K562 (cell line): Measurements from ENCODE around the gene TMSB4X. TPM values are rescaled to one million over a fixed set of nuclear protein-coding genes. Genes with fewer than 3 reads are reported as not detected.

Experiments
- ATAC-seq: fragments of 200-7000 bp; cut with Tn5 transposase; 3 replicates; pipeline ENCODE4 v1.9.1; 2020; ENCODE audit warnings: moderate library complexity
- BruUV-seq: library from RNA; stranded (reverse); fragments of 400-500 nt; replicated peaks from 2 replicates; lab custom pipeline; 2021; lab: Mats Ljungman, UMichigan
- CTCF ChIA-PET: fragments of 300-600 bp; formaldehyde crosslinking; extraction: SDS; loops from one replicate; lab custom pipeline; 2021; ENCODE audit warnings: low intra/inter-chr PET ratio; lab: Yijun Ruan, JAX
- POLR2A ChIA-PET: fragments of 300-600, 350-650 bp; sonication (Branson Sonifier 250); formaldehyde crosslinking; extraction: SDS; loops from one replicate; lab custom pipeline; 2021; ENCODE audit warnings: antibody characterized with exemption, inconsistent platforms; lab: Yijun Ruan, JAX
- DNase-seq, 4 experiments: peaks; one replicate each; pipeline versions ENCODE4 v3.0.0 to v3.0.0-alpha.2; 2011 to 2018; ENCODE audit warnings: low spot score in 3 of 4, mixed read lengths in 3 of 4; ENCODE audit errors: extremely low read depth in 1 of 4
- FAIRE-seq: peaks from 2 replicates; lab custom pipeline; 2011; peaks lifted over from hg19 to GRCh38; lab: Jason Lieb, UNC
- H2AFZ ChIP-seq: 2 replicates; pipeline ENCODE4 v1.6.0; 2011; ENCODE audit warnings: low read depth, low read length, control low read depth, inconsistent platforms
- H3K27ac ChIP-seq: fragments of 200-600 bp; 3 replicates; pipeline ENCODE4 v1.8.0; 2011; ENCODE audit warnings: low read depth, mild to moderate bottlenecking, control low read depth, inconsistent platforms, low read length, moderate library complexity, mixed read lengths; ENCODE audit errors: extremely low read depth
- H3K27me3 ChIP-seq, 2 experiments: fragments of 300-600 bp in 1 of 2; 2 replicates in 1 of 2; 3 replicates in 1 of 2; pipeline versions ENCODE4 v1.6.0 to v1.8.0; 2011; ENCODE audit warnings: inconsistent platforms in 2 of 2, low read length in 2 of 2, mild to moderate bottlenecking in 1 of 2, mixed read lengths in 1 of 2, moderate library complexity in 1 of 2; ENCODE audit not compliant: control insufficient read depth in 2 of 2, insufficient read depth in 2 of 2
- H3K36me3 ChIP-seq: fragments of 300-600 bp; 3 replicates; pipeline ENCODE4 v1.8.0; 2011; ENCODE audit warnings: mild to moderate bottlenecking, low read length, inconsistent platforms; ENCODE audit not compliant: control insufficient read depth, insufficient read depth
- H3K4me1 ChIP-seq, 2 experiments: fragments of 200-600 bp in 1 of 2; replicated peaks in 1 of 2; 2 replicates in 1 of 2; 3 replicates in 1 of 2; pipeline versions ENCODE4 v1.5.1 to v1.8.0; 2011; ENCODE audit warnings: inconsistent platforms in 2 of 2, low read length in 2 of 2, mild to moderate bottlenecking in 1 of 2, mixed read lengths in 1 of 2, moderate library complexity in 1 of 2; ENCODE audit not compliant: control insufficient read depth in 2 of 2, insufficient read depth in 2 of 2
- H3K4me2 ChIP-seq: 2 replicates; pipeline ENCODE4 v1.6.1; 2011; ENCODE audit warnings: low read length, control low read depth, inconsistent platforms, mixed read lengths; ENCODE audit not compliant: insufficient read depth
- H3K4me3 ChIP-seq: fragments of 200-600 bp; sonication (generic), shearing (Covaris generic); 2 replicates; pipeline ENCODE4 v1.5.1; 2016; ENCODE audit warnings: control low read depth, inconsistent platforms
- H3K79me2 ChIP-seq: fragments of 200-600 bp; 3 replicates; pipeline ENCODE4 v1.8.0; 2011; ENCODE audit warnings: low read length, inconsistent platforms; ENCODE audit not compliant: control insufficient read depth, insufficient read depth
- H3K9ac ChIP-seq, 2 experiments: 2 replicates each; pipeline versions ENCODE4 v1.6.0 to v1.6.1; 2011; ENCODE audit warnings: low read depth in 2 of 2, low read length in 2 of 2, control low read depth in 1 of 2, inconsistent platforms in 1 of 2, mild to moderate bottlenecking in 1 of 2, mixed read lengths in 1 of 2; ENCODE audit not compliant: insufficient read depth in 1 of 2
- H3K9me1 ChIP-seq: one replicate; pipeline ENCODE4 v1.6.0; 2011; ENCODE audit warnings: inconsistent platforms, mild to moderate bottlenecking, low read length, moderate library complexity; ENCODE audit not compliant: control insufficient read depth, insufficient read depth
- H3K9me3 ChIP-seq: replicated peaks from 2 replicates; pipeline ENCODE4 v1.5.1; 2011; ENCODE audit warnings: low read depth, low read length, inconsistent platforms; ENCODE audit not compliant: control insufficient read depth, insufficient read depth
- H4K20me1 ChIP-seq: replicated peaks from 2 replicates; pipeline ENCODE4 v1.6.1; 2011; ENCODE audit warnings: low read length, inconsistent platforms, mixed read lengths; ENCODE audit not compliant: control insufficient read depth, insufficient read depth
- ATF3 ChIP-seq, 2 experiments: fragments of 450-650 bp in 1 of 2; sonication (generic) in 1 of 2; formaldehyde crosslinking in 1 of 2; IDR thresholded peaks in 1 of 2; conservative IDR thresholded peaks in 1 of 2; 2 replicates each; pipeline versions ENCODE4 v1.6.1 to v1.8.1; 2016 to 2023; ENCODE audit warnings: mild to moderate bottlenecking in 2 of 2, moderate library complexity in 2 of 2, inconsistent platforms in 1 of 2, missing genetic modification reagents in 1 of 2
- ELF2 ChIP-seq: fragments of 250-450 bp; sonication (Bioruptor Pico); IDR thresholded peaks from 2 replicates; pipeline ENCODE4 v1.5.0; 2021; ENCODE audit warnings: mild to moderate bottlenecking
- EP300 ChIP-seq: IDR thresholded peaks from 2 replicates; pipeline ENCODE4 v1.6.1; 2012; ENCODE audit warnings: low read length, improper control_type of control experiment
- FOSL1 ChIP-seq: fragments of 200-800 bp; sonication (Bioruptor generic); conservative IDR thresholded peaks from 2 replicates; pipeline ENCODE4 v1.6.1; 2016; ENCODE audit warnings: missing genetic modification characterization, missing compliant biosample characterization
- LEF1 ChIP-seq: fragments of 450-650 bp; IDR thresholded peaks from 2 replicates; pipeline ENCODE4 v1.6.1; 2016; ENCODE audit warnings: mild to moderate bottlenecking
- MEIS2 ChIP-seq: fragments of 450-650 bp; IDR thresholded peaks from 2 replicates; pipeline ENCODE4 v1.6.1; 2014; ENCODE audit warnings: mild to moderate bottlenecking; ENCODE audit not compliant: partially characterized antibody
- MLLT1 ChIP-seq, 2 experiments: fragments of 450-650 bp; IDR thresholded peaks; 2 replicates each; pipeline ENCODE4 v1.6.1; 2016
- PBX2 ChIP-seq, 2 experiments: IDR thresholded peaks in 1 of 2; conservative IDR thresholded peaks in 1 of 2; 2 replicates each; pipeline ENCODE4 v1.6.1; 2016; ENCODE audit warnings: low read depth in 2 of 2, mild to moderate bottlenecking in 1 of 2, missing compliant biosample characterization in 1 of 2, missing genetic modification characterization in 1 of 2, moderate library complexity in 1 of 2
- PKNOX1 ChIP-seq: fragments of 450-650 bp; IDR thresholded peaks from 2 replicates; pipeline ENCODE4 v1.6.1; 2016
- RCOR1 ChIP-seq, 2 experiments: IDR thresholded peaks; 2 replicates each; pipeline ENCODE4 v1.6.1; 2012; ENCODE audit warnings: low read depth in 2 of 2, low read length in 2 of 2, borderline replicate concordance in 1 of 2, improper control_type of control experiment in 1 of 2
- SMARCA4 ChIP-seq: fragments of 450-650 bp; IDR thresholded peaks from 2 replicates; pipeline ENCODE4 v1.6.1; 2016
- SMARCE1 ChIP-seq: fragments of 450-650 bp; IDR thresholded peaks from 2 replicates; pipeline ENCODE4 v1.7.1; 2016; ENCODE audit warnings: mild to moderate bottlenecking
- ZBTB1 ChIP-seq: sonication (generic); formaldehyde crosslinking; IDR thresholded peaks from 2 replicates; pipeline ENCODE4 v1.8.1; 2023; ENCODE audit warnings: missing genetic modification reagents, low read depth, mild to moderate bottlenecking, borderline replicate concordance
- ZNF551 ChIP-seq: fragments of 250-450 bp; sonication (Bioruptor Pico); IDR thresholded peaks from 2 replicates; pipeline ENCODE4 v1.5.0; 2021; ENCODE audit warnings: mild to moderate bottlenecking, moderate library complexity
- WGBS: fragments of 100-300 bp; shearing (Covaris generic); methylation state at CpG from one replicate; pipeline ENCODE4 v1.1.6; 2016; ENCODE audit warnings: low coverage, mixed read lengths; ENCODE audit not compliant: insufficient coverage; ENCODE audit errors: missing lambda C conversion rate; 5-methylcytosine and 5-hydroxymethylcytosine counted together
- in situ Hi-C: fragments of 300-500 bp; cut with MboI; formaldehyde crosslinking; loops from 4 replicates; pipeline ENCODE4 v1.15.0; 2018; ENCODE audit warnings: inconsistent platforms, mixed read lengths
- intact Hi-C: fragments of 100-400 bp; cut with micrococcal nuclease; formaldehyde crosslinking; loops from 2 replicates; pipeline ENCODE4 v1.14.2; 2022
- polyA plus RNA-seq, 8 experiments: library from polyadenylated mRNA; depleted of rRNA in 4 of 8; stranded (reverse) in 5 of 8; unstranded in 3 of 8; fragments of >200 nt; fragmentation: Nextera tagmentation in 2 of 8; fragmentation: Illumina TruSeq in 1 of 8; extraction: Ambion mirVana in 2 of 8; extraction: Trizol in 1 of 8; gene quantifications; 2 replicates each; pipeline versions ENCODE4 v1.2.1 to v1.2.3, GENCODE V29; 2011 to 2014; ENCODE audit warnings: inconsistent platforms in 1 of 8, missing spikeins in 1 of 8
- total RNA-seq, 7 experiments: library from RNA; depleted of rRNA in 6 of 7; stranded (reverse); fragments of >200 nt in 6 of 7; fragmentation: Illumina TruSeq in 2 of 7; extraction: Trizol in 2 of 7; gene quantifications; 2 replicates each; pipeline versions ENCODE4 v1.2.1 to v1.2.3, GENCODE V29; 2011 to 2021; ENCODE audit warnings: low replicate concordance in 1 of 7

TMSB4X gene
- total and polyA plus RNA-seq, 9 of the 15 experiments (the other 6 are each of a cell fraction or from before 2014, with no cell fraction given) = 1,035 to 2,035 (median 1,529) TPM

GRCh38 chrX:12984603-12985319 is 9.9 kb downstream of the TMSB4X start:
- no peak overlapping the region for H3K4me3 ChIP-seq
- H3K36me3 ChIP-seq = no peaks in the 10 kb centered on the region
- FAIRE-seq (peak; percentile 60), DNase-seq (peak; percentile 14 to 56 (median 34)), ATAC-seq (peak; percentile 63)
- ChIA-PET POLR2A (interaction anchor here (0.6 to 3.3 kb wide), 3 partner anchors 8 to 176 kb away, joined by 3 to 21 read pairs (median 3); partner anchors contain the start of gene TMSB4X), CTCF (no interaction called here)
- H3K9ac ChIP-seq = no peak overlapping the region
- no peaks in the 10 kb centered on the region for H3K27me3 ChIP-seq
- H3K4me1 ChIP-seq = peaks cover 0 to 35% of the 10 kb centered on the region in 2 experiments; a peak in 2 of 5 replicates
- H3K9me1 ChIP-seq = no peaks in the 10 kb centered on the region
- BruUV-seq = no TSS peak
- H3K4me2 ChIP-seq = no peak overlapping the region
- no peaks in the 10 kb centered on the region for H3K9me3 ChIP-seq
- in situ Hi-C loops = no loop called here
- intact Hi-C loops = no loop called here
- peak overlapping the region; percentile 37; the same call in 1 of the 2 replicates for H2AFZ ChIP-seq
- H4K20me1 ChIP-seq = no peaks in the 10 kb centered on the region
- no peaks in the 10 kb centered on the region for H3K79me2 ChIP-seq
- H3K27ac ChIP-seq = 0 out of 3 replicates have a peak overlapping the region, but pooled peaks have one; percentile 24
- 0% methylated on average over 5 of the region's 5 CpGs for WGBS
- TF ChIP-seq ELF2 (CRISPR knock-in tag) = no peak
- TF ChIP-seq FOSL1 (tag) = peak; percentile 73
- TF ChIP-seq ZNF551 (CRISPR knock-in tag) = no peak
- 0 out of 2 replicates have a peak, but pooled peaks have one; percentile 38 for TF ChIP-seq LEF1
- no peak for TF ChIP-seq PBX2 (CRISPR knock-in tag; IDR thresholded peaks at IDR 0.05; ENCODE audit: low read depth)
- peak; percentile 88 for TF ChIP-seq PBX2 (tag; conservative IDR thresholded peaks at IDR 0.05; ENCODE audit: low read depth)
- TF ChIP-seq SMARCE1 = peak; percentile 60
- 0 out of 4 replicates have a peak, but pooled peaks of 1 of the 2 experiments have one; percentile 18 for TF ChIP-seq MLLT1 (IDR thresholded peaks at IDR 0.05)
- 0 out of 4 replicates have a peak, but pooled peaks of 1 of the 2 experiments have one; percentile 12 for TF ChIP-seq RCOR1 (IDR thresholded peaks at IDR 0.05; ENCODE audit: borderline replicate concordance in 1 of 2, low read depth in 2 of 2, low read length in 2 of 2)
- TF ChIP-seq MEIS2 = peak; percentile 97
- peak; percentile 55; the same call in 1 of the 2 replicates for TF ChIP-seq EP300
- TF ChIP-seq SMARCA4 = peak; percentile 62; the same call in 1 of the 2 replicates
- TF ChIP-seq PKNOX1 = peak; percentile 78
- peak; percentile 80; the same call in 1 of the 2 replicates for TF ChIP-seq ZBTB1 (CRISPR knock-in tag)
- TF ChIP-seq ATF3 (IDR thresholded peaks at IDR 0.05) = peak; percentile 57
- TF ChIP-seq ATF3 (CRISPR knock-in tag; conservative IDR thresholded peaks at IDR 0.05) = no peak
